Nasal cavity respiratory epithelium epithelial cell of viscerocranial mucosa (primary cell): ENCODE results near the gene KIAA0232. TPM values are rescaled to one million over a fixed set of nuclear protein-coding genes. Genes with fewer than 3 reads are reported as not detected.

ENCODE experiments used
- total RNA-seq: library from RNA; depleted of rRNA; stranded (reverse); fragments of >200 nt; gene quantifications from 2 replicates; pipeline ENCODE4 v1.2.3, GENCODE V29; 2014

The KIAA0232 gene
- total RNA-seq, result 26.0 and 31.5 TPM in 2 replicates

GRCh38 chr4:6782147-6782845, at the start of gene KIAA0232:
KIAA0232 (plus strand) TSS chr4:6782727; CDS start chr4:6824454, 41,727 bp downstream.

GRCh38 chr4:6909113-6909969, 126.8 kb downstream of the KIAA0232 start, which contains the start of gene TBC1D14:
TBC1D14 (plus strand) TSS chr4:6909826; CDS start chr4:6923390, 13,564 bp downstream.

Other genes with a start within 250 kb of the KIAA0232 start
- gene MAN2B2, start 207.5 kb upstream of the KIAA0232 start, total RNA-seq, result 6.2 and 30.4 TPM in 2 replicates
- gene MRFAP1, start 142.0 kb upstream of the KIAA0232 start, total RNA-seq, result 117 and 142 TPM in 2 replicates
- gene S100P, start 88.8 kb upstream of the KIAA0232 start, total RNA-seq, result 19.9 and 208 TPM in 2 replicates
- 55.4 and 60.4 TPM in 2 replicates for gene MRFAP1L1, start 72.9 kb upstream of the KIAA0232 start, total RNA-seq
- 12.6 and 13.7 TPM in 2 replicates for gene BLOC1S4, start 66.6 kb upstream of the KIAA0232 start, total RNA-seq
- gene TBC1D14, start 127.1 kb downstream of the KIAA0232 start, total RNA-seq, result 139 and 151 TPM in 2 replicates